HEK293T (cell line): ENCODE data around the gene EFHC1.

Source experiments
- CTCF ChIA-PET: fragments of 350-600 bp; formaldehyde crosslinking; extraction: SDS; loops from one replicate; lab custom pipeline; 2021; ENCODE audit warnings: antibody characterized with exemption, inconsistent platforms; lab: Yijun Ruan, JAX
- POLR2A ChIA-PET: fragments of 350-600 bp; formaldehyde crosslinking; extraction: SDS; loops from one replicate; lab custom pipeline; 2020; ENCODE audit warnings: antibody characterized with exemption, inconsistent platforms; lab: Yijun Ruan, JAX
- DNase-seq: peaks from one replicate; pipeline ENCODE4 v3.0.0; 2012; ENCODE audit warnings: mixed read lengths; ENCODE audit errors: extremely low spot score
- ARNT ChIP-seq: fragments of 450-650 bp; IDR thresholded peaks from 2 replicates; pipeline ENCODE4 v1.6.1; 2017; ENCODE audit warnings: mild to moderate bottlenecking
- BHLHE40 ChIP-seq: fragments of 450-650 bp; IDR thresholded peaks from 2 replicates; pipeline ENCODE4 v1.6.1; 2016; ENCODE audit warnings: mild to moderate bottlenecking, moderate library complexity, borderline replicate concordance
- CTBP1 ChIP-seq: fragments of 450-650 bp; IDR thresholded peaks from 2 replicates; pipeline ENCODE4 v1.6.1; 2016; ENCODE audit warnings: borderline replicate concordance
- ELF4 ChIP-seq: fragments of 450-650 bp; IDR thresholded peaks from 2 replicates; pipeline ENCODE4 v1.6.1; 2017; ENCODE audit warnings: antibody characterized with exemption
- FOXA1 ChIP-seq: fragments of 450-650 bp; IDR thresholded peaks from 2 replicates; pipeline ENCODE4 v1.6.1; 2016; ENCODE audit warnings: mild to moderate bottlenecking
- FOXK2 ChIP-seq: fragments of 450-650 bp; IDR thresholded peaks from 2 replicates; pipeline ENCODE4 v1.6.1; 2016; ENCODE audit warnings: mild to moderate bottlenecking
- FOXM1 ChIP-seq: fragments of 450-650 bp; IDR thresholded peaks from 2 replicates; pipeline ENCODE4 v1.6.1; 2017; ENCODE audit warnings: mild to moderate bottlenecking, borderline replicate concordance
- HDGF ChIP-seq: fragments of 450-650 bp; IDR thresholded peaks from 2 replicates; pipeline ENCODE4 v1.6.1; 2017; ENCODE audit warnings: antibody characterized with exemption, borderline replicate concordance
- L3MBTL2 ChIP-seq: fragments of 450-650 bp; conservative IDR thresholded peaks from 2 replicates; pipeline ENCODE4 v1.6.1; 2016; ENCODE audit warnings: mild to moderate bottlenecking
- LEF1 ChIP-seq: fragments of 450-650 bp; IDR thresholded peaks from 2 replicates; pipeline ENCODE4 v1.6.1; 2017; ENCODE audit warnings: mild to moderate bottlenecking, borderline replicate concordance
- NFRKB ChIP-seq: fragments of 450-650 bp; IDR thresholded peaks from 2 replicates; pipeline ENCODE4 v1.6.1; 2016; ENCODE audit warnings: mild to moderate bottlenecking, moderate library complexity
- SP1 ChIP-seq: fragments of 450-650 bp; IDR thresholded peaks from 2 replicates; pipeline ENCODE4 v1.6.1; 2017
- SUZ12 ChIP-seq: fragments of 450-650 bp; IDR thresholded peaks from 2 replicates; pipeline ENCODE4 v1.6.1; 2016; ENCODE audit warnings: mild to moderate bottlenecking
- TARDBP ChIP-seq: fragments of 450-650 bp; IDR thresholded peaks from 2 replicates; pipeline ENCODE4 v1.6.1; 2016
- ZNF384 ChIP-seq: fragments of 450-650 bp; IDR thresholded peaks from 2 replicates; pipeline ENCODE4 v1.6.1; 2016
- TF ChIP-seq, protein P1 (sequence below): fragments of 450-650 bp; IDR thresholded peaks from 2 replicates; pipeline ENCODE4 v1.6.1; 2016

The EFHC1 gene

DNA sequence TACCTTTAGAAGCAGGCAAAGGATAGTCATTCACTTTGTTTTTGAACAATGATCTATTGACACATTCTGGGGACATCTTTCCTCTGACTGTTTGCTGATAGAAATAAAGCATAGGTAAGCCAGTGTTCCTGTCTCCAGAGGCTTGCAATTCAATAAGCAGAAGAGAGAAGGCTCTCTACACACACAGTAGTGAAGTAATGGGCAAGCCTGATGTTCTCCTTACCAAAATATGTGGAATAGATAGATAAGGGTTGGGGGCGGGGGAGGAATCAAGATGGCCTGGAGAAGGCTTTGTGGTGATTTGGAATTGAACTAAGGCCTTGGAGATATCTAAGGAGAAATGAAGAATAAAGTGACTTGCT is 30.9 kb upstream of the EFHC1 start:
- POLR2A ChIA-PET = interaction anchor here (3.5 kb wide), 1 partner anchor 104 kb away, joined by 17 read pairs; the partner anchor contains the start of gene MCM3
- TF ChIP-seq BHLHE40 (no peak), L3MBTL2 (no peak), FOXA1 (no peak), SUZ12 (no peak), FOXM1 (no peak)
- CTCF ChIA-PET = interaction anchor here (2.6 kb wide), 1 partner anchor 104 kb away, joined by 9 read pairs; the partner anchor contains the start of gene MCM3
- no peak for DNase-seq

DNA sequence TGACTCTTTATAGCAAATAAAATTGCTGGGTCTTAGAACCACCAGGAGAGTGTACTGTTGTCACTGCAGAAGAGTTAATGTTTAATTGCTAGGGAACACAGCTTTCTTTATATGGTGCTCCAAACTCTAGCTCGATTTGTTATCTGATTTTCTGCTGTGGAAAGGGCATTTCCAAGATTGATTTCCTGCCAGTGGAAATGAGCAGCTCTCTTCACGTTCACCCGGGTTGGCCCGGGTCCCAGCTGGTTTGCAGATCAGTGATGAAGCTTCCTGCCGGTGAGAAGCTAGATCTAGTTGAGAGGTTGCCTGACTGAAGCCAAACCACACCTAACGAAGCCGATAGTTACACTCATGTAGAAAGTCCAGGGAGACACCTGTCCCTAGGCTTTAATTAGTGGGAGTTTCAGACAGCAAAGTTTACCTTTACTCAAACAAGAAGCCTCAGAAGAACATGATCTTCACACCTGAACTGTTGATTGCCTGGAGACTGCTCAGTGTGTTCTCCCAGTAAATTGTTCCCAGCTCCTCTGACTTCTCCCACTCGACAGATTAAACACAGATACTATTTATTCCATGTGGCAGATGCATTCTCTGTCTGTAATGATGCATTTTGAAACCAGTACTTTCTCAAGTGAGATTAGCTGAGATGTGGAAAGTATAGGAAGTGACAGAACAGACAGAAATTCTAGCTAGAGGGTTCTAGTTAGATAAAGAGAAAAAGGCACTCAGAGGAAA is 30.3 kb upstream of the EFHC1 start:
- no peak for DNase-seq
- no peak for TF ChIP-seq CTBP1
- no peak for TF ChIP-seq ARNT
- no peak for TF ChIP-seq BHLHE40
- no peak for TF ChIP-seq L3MBTL2
- TF ChIP-seq, protein P1, sequence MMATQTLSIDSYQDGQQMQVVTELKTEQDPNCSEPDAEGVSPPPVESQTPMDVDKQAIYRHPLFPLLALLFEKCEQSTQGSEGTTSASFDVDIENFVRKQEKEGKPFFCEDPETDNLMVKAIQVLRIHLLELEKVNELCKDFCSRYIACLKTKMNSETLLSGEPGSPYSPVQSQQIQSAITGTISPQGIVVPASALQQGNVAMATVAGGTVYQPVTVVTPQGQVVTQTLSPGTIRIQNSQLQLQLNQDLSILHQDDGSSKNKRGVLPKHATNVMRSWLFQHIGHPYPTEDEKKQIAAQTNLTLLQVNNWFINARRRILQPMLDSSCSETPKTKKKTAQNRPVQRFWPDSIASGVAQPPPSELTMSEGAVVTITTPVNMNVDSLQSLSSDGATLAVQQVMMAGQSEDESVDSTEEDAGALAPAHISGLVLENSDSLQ = no peak
- no peak for TF ChIP-seq FOXA1
- TF ChIP-seq NFRKB = no peak
- ChIA-PET POLR2A (interaction anchor here (0.9 to 3.5 kb wide), 3 partner anchors 30 to 104 kb away, joined by 3 to 17 read pairs (median 5); partner anchors contain the start of genes EFHC1 and MCM3), CTCF (interaction anchor here (0.8 to 2.6 kb wide), 2 partner anchors 18 to 105 kb away, joined by 4 to 9 read pairs; partner anchors contain the start of gene MCM3)

DNA sequence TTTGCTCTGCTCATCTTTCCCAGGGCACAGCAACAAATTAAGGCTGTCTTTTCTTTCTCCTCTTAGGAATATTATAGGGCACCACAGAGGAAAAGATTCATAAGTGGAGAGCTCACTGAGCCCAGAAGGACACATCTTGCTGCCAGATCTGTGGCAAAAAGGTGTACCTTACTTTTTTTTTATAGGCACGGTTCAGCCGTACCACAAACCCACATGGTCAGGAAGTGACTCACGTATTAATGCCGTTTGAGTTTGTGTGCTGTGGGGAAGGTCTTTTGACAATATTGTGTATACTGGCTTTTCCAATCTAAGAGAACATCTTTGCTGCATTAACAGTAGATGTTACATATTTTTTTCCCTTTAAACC is 29.8 kb upstream of the EFHC1 start:
- ChIA-PET CTCF (interaction anchor here (0.6 to 2.6 kb wide), 3 partner anchors 17 to 107 kb away, joined by 3 to 9 read pairs (median 4); partner anchors contain the start of gene MCM3), POLR2A (interaction anchor here (0.9 to 3.5 kb wide), 3 partner anchors 30 to 105 kb away, joined by 3 to 17 read pairs (median 5); partner anchors contain the start of genes EFHC1 and MCM3)
- DNase-seq = no peak
- TF ChIP-seq, protein P1 = no peak

- ChIA-PET POLR2A (interaction anchor here (1.5 kb wide), 1 partner anchor 31 kb away, joined by 5 read pairs; no protein-coding TSS in a partner anchor), CTCF (interaction anchor here (0.9 to 2.6 kb wide), 2 partner anchors 8 to 106 kb away, joined by 3 to 9 read pairs; partner anchors contain the start of gene MCM3)
- DNase-seq = no peak
- TF ChIP-seq NFRKB (no peak), L3MBTL2 (no peak), ARNT (no peak), BHLHE40 (no peak), SUZ12 (no peak), SP1 (no peak), HDGF (no peak), CTBP1 (no peak), FOXK2 (no peak), ELF4 (no peak), FOXM1 (no peak)
- TF ChIP-seq, protein P1 = no peak
Observed at GRCh38 chr6:52391599-52391998, 28.5 kb upstream of the EFHC1 start.

GRCh38 chr6:52392944-52393343 is 27.2 kb upstream of the EFHC1 start:
- no peak for DNase-seq
- ChIA-PET POLR2A (no interaction called here), CTCF (no interaction called here)
- TF ChIP-seq BHLHE40 = no peak
- TF ChIP-seq ARNT = no peak
- TF ChIP-seq FOXK2 = no peak
- TF ChIP-seq SP1 = no peak
- no peak for TF ChIP-seq FOXA1
- TF ChIP-seq ELF4 = no peak
- TF ChIP-seq, protein P1 = no peak
- TF ChIP-seq FOXM1 = no peak
- no peak for TF ChIP-seq LEF1
- no peak for TF ChIP-seq TARDBP
- no peak for TF ChIP-seq HDGF
- TF ChIP-seq ZNF384 = no peak

DNA sequence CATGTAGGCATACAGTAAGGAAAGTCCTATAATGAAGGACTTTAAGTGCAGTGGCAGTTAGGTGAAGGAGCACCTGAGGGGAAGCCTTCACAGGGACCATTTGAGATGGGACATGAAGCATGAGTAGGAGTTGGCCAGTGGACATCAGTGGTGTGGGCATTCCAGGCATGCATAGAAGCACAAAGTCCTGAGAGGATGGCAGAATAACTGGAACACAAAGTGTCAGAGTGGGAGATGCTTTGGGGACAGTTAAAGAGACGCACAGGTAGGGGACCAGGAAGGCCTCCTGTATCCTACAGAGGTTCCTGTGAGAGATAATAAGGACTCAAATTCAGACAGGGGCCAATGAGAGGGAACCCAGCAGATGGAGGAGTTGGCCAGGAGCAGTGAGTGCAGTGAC is 26.4 kb upstream of the EFHC1 start:
- ChIA-PET CTCF (no interaction called here), POLR2A (no interaction called here)
- TF ChIP-seq TARDBP (no peak), CTBP1 (no peak), SP1 (no peak), FOXA1 (no peak), HDGF (no peak), FOXK2 (no peak), BHLHE40 (no peak), ELF4 (no peak), LEF1 (no peak)
- DNase-seq = no peak
